GM23338 (cell line): ENCODE results near the gene PET117. TPM values are rescaled to one million over a fixed set of nuclear protein-coding genes. Genes with fewer than 3 reads are reported as not detected.

Experiments
- ATAC-seq: fragments of 200-7000 bp; cut with Tn5 transposase; 3 replicates; pipeline ENCODE4 v1.9.1; 2020
- DNase-seq: peaks from one replicate; pipeline ENCODE4 v3.0.0-alpha.2; 2015; ENCODE audit warnings: low spot score
- H2AFZ ChIP-seq: fragments of 200-600 bp; sonication (generic); 2 replicates; pipeline ENCODE4 v1.8.0; 2016; ENCODE audit warnings: antibody characterized with exemption, mild to moderate bottlenecking, moderate library complexity
- H3F3A ChIP-seq: fragments of 200-600 bp; sonication (generic); replicated peaks from 2 replicates; pipeline ENCODE4 v1.8.0; 2017; ENCODE audit warnings: antibody characterized with exemption, mixed run types, low read depth
- H3K27ac ChIP-seq: fragments of 200-600 bp; sonication (generic); 2 replicates; pipeline ENCODE4 v1.6.1; 2016; ENCODE audit warnings: low read depth
- H3K27me3 ChIP-seq: fragments of 200-600 bp; sonication (generic); 2 replicates; pipeline ENCODE4 v1.8.0; 2016; ENCODE audit warnings: mild to moderate bottlenecking, mixed run types, moderate library complexity; ENCODE audit not compliant: insufficient read depth
- H3K36me3 ChIP-seq: fragments of 200-600 bp; sonication (generic); 2 replicates; pipeline ENCODE4 v1.8.0; 2016; ENCODE audit warnings: mild to moderate bottlenecking; ENCODE audit not compliant: insufficient read depth
- H3K4me1 ChIP-seq: fragments of 200-600 bp; sonication (generic); 2 replicates; pipeline ENCODE4 v1.8.0; 2016; ENCODE audit warnings: mild to moderate bottlenecking, moderate library complexity; ENCODE audit not compliant: insufficient read depth
- H3K4me2 ChIP-seq: fragments of 200-600 bp; sonication (generic); 2 replicates; pipeline ENCODE4 v1.7.1; 2017; ENCODE audit warnings: mixed run types
- H3K4me3 ChIP-seq: fragments of 200-600 bp; sonication (generic); 2 replicates; pipeline ENCODE4 v1.6.1; 2016; ENCODE audit warnings: mixed run types
- H3K79me2 ChIP-seq: fragments of 200-600 bp; sonication (generic); replicated peaks from 2 replicates; pipeline ENCODE4 v1.8.0; 2017; ENCODE audit warnings: mild to moderate bottlenecking; ENCODE audit not compliant: insufficient read depth
- H3K9me2 ChIP-seq: fragments of 200-600 bp; sonication (generic); 2 replicates; pipeline ENCODE4 v1.8.0; 2017; ENCODE audit not compliant: insufficient read depth
- H4K20me1 ChIP-seq: fragments of 200-600 bp; sonication (generic); replicated peaks from 2 replicates; pipeline ENCODE4 v1.8.0; 2017; ENCODE audit warnings: mild to moderate bottlenecking; ENCODE audit not compliant: insufficient read depth
- H3K27ac Mint-ChIP-seq: 2 replicates; pipeline ENCODE4 v1.8.0; 2020; ENCODE audit warnings: inconsistent platforms, mild to moderate bottlenecking, moderate library complexity, mixed read lengths
- H3K27me3 Mint-ChIP-seq: 3 replicates; pipeline ENCODE4 v1.8.0; 2022; ENCODE audit warnings: low read depth, mild to moderate bottlenecking, moderate library complexity, mixed read lengths, inconsistent platforms; ENCODE audit not compliant: insufficient read depth, poor library complexity
- H3K36me3 Mint-ChIP-seq: 3 replicates; pipeline ENCODE4 v1.8.0; 2021; ENCODE audit warnings: low read depth, mild to moderate bottlenecking, inconsistent platforms, moderate library complexity, mixed read lengths
- H3K4me1 Mint-ChIP-seq: 3 replicates; pipeline ENCODE4 v1.8.0; 2020; ENCODE audit warnings: mild to moderate bottlenecking, inconsistent platforms, mixed read lengths
- H3K4me3 Mint-ChIP-seq: 3 replicates; pipeline ENCODE4 v1.8.0; 2021; ENCODE audit warnings: moderate library complexity, mild to moderate bottlenecking, inconsistent platforms, mixed read lengths
- H3K9me3 Mint-ChIP-seq: 3 replicates; pipeline ENCODE4 v1.8.0; 2020; ENCODE audit warnings: moderate library complexity, mild to moderate bottlenecking, inconsistent platforms, mixed read lengths
- CTCF ChIP-seq, 2 experiments: fragments of 200-600 bp in 1 of 2; sonication (generic) in 1 of 2; conservative IDR thresholded peaks; 2 replicates each; pipeline versions ENCODE4 v1.5.1 to v1.6.1; 2016 to 2017; ENCODE audit warnings: antibody characterized with exemption in 2 of 2, low read depth in 2 of 2, mild to moderate bottlenecking in 2 of 2, moderate library complexity in 1 of 2
- ETS1 ChIP-seq: IDR thresholded peaks from 2 replicates; pipeline ENCODE4 v1.6.1; 2016; ENCODE audit warnings: antibody characterized with exemption
- EZH2 ChIP-seq: fragments of 200-600 bp; sonication (generic); IDR thresholded peaks from one replicate; pipeline ENCODE4 v1.8.0; 2017; ENCODE audit warnings: antibody characterized with exemption, mild to moderate bottlenecking, low read depth; ENCODE audit not compliant: unreplicated experiment
- EZH2phosphoT487 ChIP-seq: fragments of 200-600 bp; sonication (generic); IDR thresholded peaks from one replicate; pipeline ENCODE4 v1.8.1; 2018; ENCODE audit warnings: antibody characterized with exemption; ENCODE audit not compliant: unreplicated experiment
- JUNB ChIP-seq: IDR thresholded peaks from one replicate; pipeline ENCODE4 v1.6.1; 2016; ENCODE audit warnings: antibody characterized with exemption; ENCODE audit not compliant: unreplicated experiment
- NANOG ChIP-seq: IDR thresholded peaks from 2 replicates; pipeline ENCODE4 v1.6.1; 2016; ENCODE audit warnings: antibody characterized with exemption, borderline replicate concordance
- POLR2AphosphoS5 ChIP-seq: IDR thresholded peaks from 2 replicates; pipeline ENCODE4 v1.6.1; 2016; ENCODE audit warnings: antibody characterized with exemption, low read depth
- REST ChIP-seq: IDR thresholded peaks from one replicate; pipeline ENCODE4 v1.6.1; 2018; ENCODE audit warnings: antibody characterized with exemption; ENCODE audit not compliant: unreplicated experiment
- STAT1 ChIP-seq: IDR thresholded peaks from one replicate; pipeline ENCODE4 v1.6.1; 2016; ENCODE audit warnings: antibody characterized with exemption; ENCODE audit not compliant: unreplicated experiment
- ZNF114 ChIP-seq: fragments of 250-450 bp; sonication (Bioruptor Pico); IDR thresholded peaks from 2 replicates; pipeline ENCODE4 v1.5.0; 2020; ENCODE audit warnings: mild to moderate bottlenecking, moderate library complexity
- ZNF331 ChIP-seq: fragments of 250-450 bp; sonication (Bioruptor Pico); IDR thresholded peaks from 2 replicates; pipeline ENCODE4 v1.5.0; 2020; ENCODE audit warnings: low read depth, mild to moderate bottlenecking, moderate library complexity
- polyA plus RNA-seq: library from polyadenylated mRNA; unstranded; fragments of >200 nt; fragmentation: Nextera tagmentation; extraction: Ambion mirVana; gene quantifications from 2 replicates; pipeline ENCODE4 v1.2.1, GENCODE V29; 2016
- total RNA-seq: library from RNA; depleted of rRNA; stranded (reverse); fragments of >200 nt; shearing (Covaris generic); gene quantifications from 2 replicates; pipeline ENCODE4 v1.2.3, GENCODE V29; 2014

Gene PET117
- total and polyA plus RNA-seq, 2 experiments from 2014 or later = 21.7 to 41.9 TPM

- Mint-ChIP-seq H3K27me3 (peaks cover 5% of the 10 kb centered on the region), H3K4me3 (no peak overlapping the region)
- TF ChIP-seq STAT1 (no peak), REST (no peak), NANOG (no peak), JUNB (no peak), EZH2phosphoT487 (no peak)
Measured at GRCh38 chr20:18092890-18093289, 44.8 kb upstream of the PET117 start.

GRCh38 chr20:18093388-18093787 lies 44.3 kb upstream of the PET117 start:
- Mint-ChIP-seq H3K27ac (no peak overlapping the region), H3K36me3 (no peaks in the 10 kb centered on the region), H3K4me3 (no peak overlapping the region), H3K27me3 (peaks cover 5% of the 10 kb centered on the region), H3K4me1 (no peaks in the 10 kb centered on the region), H3K9me3 (no peaks in the 10 kb centered on the region)
- Histone ChIP-seq H4K20me1 (no peaks in the 10 kb centered on the region), H3K27me3 (no peaks in the 10 kb centered on the region), H3K36me3 (no peaks in the 10 kb centered on the region), H3K27ac (no peak overlapping the region), H2AFZ (peak overlapping the region; percentile 87), H3K4me2 (no peak overlapping the region), H3K9me2 (no peaks in the 10 kb centered on the region), H3K4me1 (no peaks in the 10 kb centered on the region), H3K4me3 (no peak overlapping the region), H3F3A (no peaks in the 10 kb centered on the region), H3K79me2 (no peaks in the 10 kb centered on the region)
- DNase-seq (no peak), ATAC-seq (no peak)
- TF ChIP-seq ZNF331 (CRISPR knock-in tag) = no peak
- TF ChIP-seq CTCF (conservative IDR thresholded peaks at IDR 0.05; ENCODE audit: low read depth in 2 of 2) = no peak
- TF ChIP-seq STAT1 = no peak
- TF ChIP-seq NANOG = no peak
- no peak for TF ChIP-seq REST
- TF ChIP-seq ETS1 = no peak
- no peak for TF ChIP-seq EZH2
- TF ChIP-seq POLR2AphosphoS5 = no peak
- TF ChIP-seq JUNB = no peak
- no peak for TF ChIP-seq ZNF114

More at GRCh38 chr20:18092890-18093289, 44.8 kb upstream of the PET117 start:
- Mint-ChIP-seq H3K27ac (no peak overlapping the region), H3K9me3 (no peaks in the 10 kb centered on the region), H3K4me1 (no peaks in the 10 kb centered on the region), H3K36me3 (no peaks in the 10 kb centered on the region)
- Histone ChIP-seq H3K27me3 (no peaks in the 10 kb centered on the region), H3F3A (no peaks in the 10 kb centered on the region), H3K9me2 (no peaks in the 10 kb centered on the region), H3K27ac (no peak overlapping the region), H3K4me3 (no peak overlapping the region), H3K36me3 (no peaks in the 10 kb centered on the region), H4K20me1 (no peaks in the 10 kb centered on the region), H3K4me2 (no peak overlapping the region), H2AFZ (peak overlapping the region; percentile 87), H3K4me1 (no peaks in the 10 kb centered on the region), H3K79me2 (no peaks in the 10 kb centered on the region)
- DNase-seq = peak; percentile 50
- peak; percentile 85 for ATAC-seq
